GM19193 (cell line): ENCODE measurements around the gene TRIM60.

Experiments
- POLR2A ChIP-seq: IDR thresholded peaks from 4 replicates; pipeline ENCODE4 v1.6.1; 2011; ENCODE audit not compliant: insufficient read depth, insufficient read length; ENCODE audit errors: extremely low read depth

The TRIM60 gene

GRCh38 chr4:165031436-165032211, at the start of gene TRIM60:
TSS of gene TRIM60 (plus strand) at chr4:165031999. CDS start at chr4:165040073, 8,074 bp downstream.
- no peak for TF ChIP-seq POLR2A

DNA sequence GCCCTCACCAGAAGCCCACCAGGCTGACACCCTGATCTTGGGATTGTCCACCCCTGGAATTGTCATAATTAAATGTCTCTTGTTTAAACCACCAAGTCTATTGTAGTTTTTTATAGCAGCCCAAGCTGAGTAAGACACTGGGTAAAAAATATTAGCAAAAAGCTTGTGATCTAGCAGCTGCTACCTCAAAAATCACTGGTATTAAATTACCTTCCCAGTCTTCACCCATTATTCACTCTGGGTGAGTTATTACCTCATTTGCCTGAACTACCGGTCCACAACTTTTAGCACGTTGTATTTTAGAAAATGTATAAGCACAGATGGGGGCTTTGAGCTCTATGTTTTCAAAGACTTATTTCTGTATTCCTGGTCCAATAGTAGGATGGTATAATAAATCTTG, 42.3 kb upstream of the TRIM60 start:
- TF ChIP-seq POLR2A, result no peak

GRCh38 chr4:164997324-164997723, 34.5 kb upstream of the TRIM60 start:
- TF ChIP-seq POLR2A, result no peak

DNA sequence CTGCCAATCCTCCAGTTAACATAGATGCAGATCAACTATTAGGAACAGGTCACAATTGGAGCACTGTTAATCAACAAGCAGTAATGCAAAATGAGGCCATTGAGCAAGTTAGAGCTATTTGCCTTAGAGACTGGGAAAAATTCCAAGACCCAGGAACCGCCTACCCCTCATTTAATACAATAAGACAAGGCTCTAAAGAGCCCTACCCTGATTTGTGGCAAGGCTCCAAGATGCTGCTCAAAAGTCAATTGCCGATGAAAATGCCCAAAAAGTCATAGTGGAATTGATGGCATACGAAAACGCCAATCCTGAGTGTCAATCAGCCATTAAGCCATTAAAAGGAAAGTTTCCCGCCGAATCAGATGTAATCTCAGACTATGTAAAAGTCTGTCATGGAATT, 33.9 kb upstream of the TRIM60 start:
- no peak for TF ChIP-seq POLR2A

DNA sequence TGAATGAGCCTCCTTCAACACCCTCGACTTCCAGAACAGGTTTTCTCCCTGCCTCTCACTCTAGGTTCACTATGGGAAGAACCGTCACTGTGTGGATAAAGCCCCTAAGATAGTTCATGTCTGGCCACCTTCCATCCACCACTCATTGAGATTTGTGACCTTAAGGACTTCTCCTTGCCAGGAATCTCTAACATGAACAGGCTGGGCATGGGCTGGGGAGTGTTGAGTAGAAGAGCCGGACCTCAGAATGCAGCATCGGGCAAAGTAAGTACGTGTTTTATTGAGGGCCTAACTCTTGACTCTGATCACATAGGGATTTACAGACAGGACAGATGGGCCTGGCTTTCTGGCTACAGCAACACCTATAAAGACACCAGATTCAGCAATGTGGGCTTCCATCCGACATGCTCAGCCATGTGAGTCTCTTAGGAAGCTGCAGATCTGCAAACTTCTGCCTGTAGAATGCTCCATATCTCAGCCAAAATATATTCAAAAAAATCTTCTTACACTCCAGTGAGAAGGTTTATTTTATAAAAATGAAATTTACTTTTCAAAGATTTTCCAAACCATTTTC, 26.4 kb upstream of the TRIM60 start:
- TF ChIP-seq POLR2A, result no peak

- no peak for TF ChIP-seq POLR2A
Observed at GRCh38 chr4:165006456-165006855, 25.3 kb upstream of the TRIM60 start.

- no peak for TF ChIP-seq POLR2A
Observed at GRCh38 chr4:165006886-165007285, 24.9 kb upstream of the TRIM60 start.

DNA sequence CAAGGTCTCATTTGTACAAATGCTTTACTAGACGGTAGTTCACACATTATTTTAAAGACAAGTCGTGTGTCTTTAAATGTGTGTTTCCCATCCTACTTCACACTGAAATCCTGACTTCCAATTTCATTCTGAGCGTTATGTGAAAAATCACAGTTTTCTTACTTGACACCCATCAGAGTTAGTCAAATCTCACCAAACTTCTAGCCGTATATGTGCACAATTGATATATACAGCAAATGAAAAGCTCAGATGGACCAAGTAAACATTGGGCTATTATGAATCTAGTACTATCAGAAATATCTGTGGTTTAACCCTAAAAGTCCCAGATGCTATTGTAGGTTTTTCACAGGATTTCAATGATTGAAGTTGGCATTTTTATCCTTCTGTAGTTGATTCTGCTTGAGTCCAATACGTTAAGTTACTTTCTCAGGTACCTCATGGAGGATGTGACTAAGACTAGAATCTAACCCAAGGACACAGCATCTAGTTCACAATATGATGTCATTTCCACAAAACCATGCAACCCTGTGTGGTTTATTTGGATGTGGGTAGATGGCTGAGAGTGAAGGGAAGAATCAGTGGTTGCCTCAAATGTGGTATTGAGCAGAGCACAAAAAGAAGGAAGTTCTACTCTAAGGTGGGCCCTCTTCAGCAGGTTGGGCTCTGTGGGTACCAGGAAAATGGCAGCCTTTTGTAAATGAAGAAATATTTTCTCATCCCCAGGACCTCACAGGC, 22.1 kb upstream of the TRIM60 start:
- TF ChIP-seq POLR2A, result no peak

- no peak for TF ChIP-seq POLR2A
Observed at GRCh38 chr4:165010487-165010886, 21.3 kb upstream of the TRIM60 start.

- TF ChIP-seq POLR2A, result no peak
Observed at GRCh38 chr4:165010991-165011390, 20.8 kb upstream of the TRIM60 start.

DNA sequence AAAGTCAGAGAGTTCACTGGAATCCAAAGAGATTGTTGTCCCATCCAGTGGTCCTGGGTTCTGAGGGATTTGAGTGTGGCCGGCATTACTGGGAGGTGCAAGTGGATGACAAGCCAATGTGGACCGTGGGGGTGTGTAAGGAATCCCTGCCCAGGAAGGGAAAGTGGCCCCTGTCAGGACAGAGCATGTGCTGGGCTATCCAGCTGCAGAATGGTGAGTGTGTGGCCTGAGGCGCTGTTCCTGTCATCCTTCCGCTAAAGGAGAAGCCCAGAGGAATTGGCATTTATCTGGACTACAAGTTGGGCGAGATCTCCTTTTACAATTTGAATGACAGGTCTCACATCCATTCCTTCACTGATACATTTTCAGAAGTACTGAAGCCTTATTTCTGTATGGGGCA, 20.4 kb upstream of the TRIM60 start:
- TF ChIP-seq POLR2A, result no peak

DNA sequence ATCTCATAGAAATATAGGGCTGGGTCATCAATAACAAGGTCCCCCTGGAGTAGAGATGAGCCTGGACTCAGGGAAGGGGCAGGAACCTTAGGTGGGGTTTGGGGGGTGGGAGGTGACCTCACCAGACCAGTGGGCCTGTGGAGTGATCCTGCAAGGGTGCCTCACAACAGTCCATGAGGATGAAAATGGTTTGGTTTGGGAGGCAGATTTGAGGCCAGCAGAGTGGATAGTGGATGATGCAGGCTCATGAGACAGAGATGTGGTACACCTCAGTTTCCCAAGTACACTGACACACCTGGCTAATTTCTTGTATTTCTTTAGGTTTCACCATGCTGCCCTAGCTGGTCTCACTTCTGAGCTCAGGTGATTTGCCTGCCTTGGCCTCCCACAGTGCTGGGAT, 18.1 kb upstream of the TRIM60 start:
- no peak for TF ChIP-seq POLR2A

DNA sequence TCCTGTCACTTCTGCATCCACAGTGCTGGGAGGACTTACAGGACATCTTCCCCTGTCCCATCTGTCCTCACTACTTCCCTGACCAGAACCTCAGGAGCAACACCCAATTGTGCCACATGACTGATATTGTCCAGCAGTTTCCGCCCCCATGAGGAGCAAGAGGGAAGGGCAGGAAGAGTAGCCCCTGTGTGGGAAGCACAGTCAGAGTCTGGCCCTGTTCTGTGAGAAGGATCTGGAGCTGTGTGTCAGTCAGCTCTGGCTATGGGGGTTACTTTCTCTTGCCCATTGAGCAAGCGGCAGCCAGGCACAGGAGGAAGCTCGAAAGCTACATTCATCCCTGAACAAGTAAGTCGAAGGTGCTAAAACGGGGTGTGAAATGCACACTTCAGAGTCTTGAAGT, 14.8 kb upstream of the TRIM60 start:
- TF ChIP-seq POLR2A, result no peak

- TF ChIP-seq POLR2A, result no peak
Observed at GRCh38 chr4:165027762-165028402, 3.9 kb upstream of the TRIM60 start.

DNA sequence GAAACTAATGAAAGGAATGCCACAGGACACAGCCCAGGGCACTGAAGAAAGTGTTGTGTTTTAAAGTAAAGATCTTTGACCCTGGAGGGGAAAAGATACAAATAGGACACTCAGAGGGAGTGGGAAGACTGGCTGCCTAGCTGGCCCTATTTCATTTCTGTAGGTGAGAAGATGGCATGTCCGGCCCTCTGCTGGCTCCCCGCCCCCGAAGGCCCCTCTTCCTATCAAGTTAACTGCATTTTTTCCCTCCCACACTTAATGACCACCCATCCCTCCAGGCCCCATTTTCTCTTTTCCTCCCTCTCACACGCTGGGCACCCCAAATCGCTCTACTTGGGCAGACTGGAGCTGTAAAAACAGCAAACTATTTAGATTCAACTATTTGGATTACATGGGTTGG, 16.4 kb downstream of the TRIM60 start:
- no peak for TF ChIP-seq POLR2A

- no peak for TF ChIP-seq POLR2A
Observed at GRCh38 chr4:165052627-165053026, 20.8 kb downstream of the TRIM60 start.

- no peak for TF ChIP-seq POLR2A
Observed at GRCh38 chr4:165053645-165054044, 21.8 kb downstream of the TRIM60 start, which contains the start of gene TRIM75. TSS of gene TRIM75 (plus strand) at chr4:165053866. CDS start at chr4:165059148, 5,282 bp downstream.
